Measurements from ENCODE around the gene TTBK1.

Gene TTBK1

DNA sequence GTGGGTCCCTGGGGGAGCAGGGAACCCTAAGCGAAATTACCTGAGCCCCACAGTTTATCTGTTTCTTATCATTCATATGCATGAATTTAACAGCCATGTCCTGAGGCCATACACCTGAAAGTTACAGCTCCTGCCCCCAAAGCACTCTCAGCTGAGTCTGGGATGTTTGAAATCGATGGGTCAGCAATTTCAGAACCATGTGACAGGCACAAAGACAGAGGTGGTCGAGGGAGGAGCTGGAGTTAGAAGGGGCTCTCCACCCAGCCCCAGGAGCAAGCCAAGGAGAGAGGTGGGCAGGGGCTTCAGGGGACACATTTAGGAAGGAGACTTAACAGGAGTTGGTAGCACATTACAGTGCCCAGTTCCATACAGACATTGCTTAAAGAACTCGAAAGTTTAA lies 14.9 kb downstream of the TTBK1 start:
- TF ChIP-seq POLR2AphosphoS5 (IDR thresholded peaks at IDR 0.05; ENCODE audit: low read depth) (no peak), SPI1 (IDR thresholded peaks at IDR 0.05; ENCODE audit: borderline replicate concordance, low read depth) (no peak)
- TF ChIP-seq, protein P1, sequence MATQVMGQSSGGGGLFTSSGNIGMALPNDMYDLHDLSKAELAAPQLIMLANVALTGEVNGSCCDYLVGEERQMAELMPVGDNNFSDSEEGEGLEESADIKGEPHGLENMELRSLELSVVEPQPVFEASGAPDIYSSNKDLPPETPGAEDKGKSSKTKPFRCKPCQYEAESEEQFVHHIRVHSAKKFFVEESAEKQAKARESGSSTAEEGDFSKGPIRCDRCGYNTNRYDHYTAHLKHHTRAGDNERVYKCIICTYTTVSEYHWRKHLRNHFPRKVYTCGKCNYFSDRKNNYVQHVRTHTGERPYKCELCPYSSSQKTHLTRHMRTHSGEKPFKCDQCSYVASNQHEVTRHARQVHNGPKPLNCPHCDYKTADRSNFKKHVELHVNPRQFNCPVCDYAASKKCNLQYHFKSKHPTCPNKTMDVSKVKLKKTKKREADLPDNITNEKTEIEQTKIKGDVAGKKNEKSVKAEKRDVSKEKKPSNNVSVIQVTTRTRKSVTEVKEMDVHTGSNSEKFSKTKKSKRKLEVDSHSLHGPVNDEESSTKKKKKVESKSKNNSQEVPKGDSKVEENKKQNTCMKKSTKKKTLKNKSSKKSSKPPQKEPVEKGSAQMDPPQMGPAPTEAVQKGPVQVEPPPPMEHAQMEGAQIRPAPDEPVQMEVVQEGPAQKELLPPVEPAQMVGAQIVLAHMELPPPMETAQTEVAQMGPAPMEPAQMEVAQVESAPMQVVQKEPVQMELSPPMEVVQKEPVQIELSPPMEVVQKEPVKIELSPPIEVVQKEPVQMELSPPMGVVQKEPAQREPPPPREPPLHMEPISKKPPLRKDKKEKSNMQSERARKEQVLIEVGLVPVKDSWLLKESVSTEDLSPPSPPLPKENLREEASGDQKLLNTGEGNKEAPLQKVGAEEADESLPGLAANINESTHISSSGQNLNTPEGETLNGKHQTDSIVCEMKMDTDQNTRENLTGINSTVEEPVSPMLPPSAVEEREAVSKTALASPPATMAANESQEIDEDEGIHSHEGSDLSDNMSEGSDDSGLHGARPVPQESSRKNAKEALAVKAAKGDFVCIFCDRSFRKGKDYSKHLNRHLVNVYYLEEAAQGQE (IDR thresholded peaks at IDR 0.05; ENCODE audit: insufficient replicate concordance, low read depth), result no peak
- peaks cover 9% of the 10 kb centered on the region for H3K27me3 ChIP-seq (ENCODE audit: insufficient read depth, poor library complexity, severe bottlenecking)
- H3K4me3 ChIP-seq (replicated peaks; ENCODE audit: insufficient read depth, low read length), result no peak overlapping the region
- no peak for DNase-seq (ENCODE audit: low read depth in 1 of 2, low spot score in 1 of 2)
- no peak overlapping the region for H3K27ac ChIP-seq (replicated peaks)

DNA sequence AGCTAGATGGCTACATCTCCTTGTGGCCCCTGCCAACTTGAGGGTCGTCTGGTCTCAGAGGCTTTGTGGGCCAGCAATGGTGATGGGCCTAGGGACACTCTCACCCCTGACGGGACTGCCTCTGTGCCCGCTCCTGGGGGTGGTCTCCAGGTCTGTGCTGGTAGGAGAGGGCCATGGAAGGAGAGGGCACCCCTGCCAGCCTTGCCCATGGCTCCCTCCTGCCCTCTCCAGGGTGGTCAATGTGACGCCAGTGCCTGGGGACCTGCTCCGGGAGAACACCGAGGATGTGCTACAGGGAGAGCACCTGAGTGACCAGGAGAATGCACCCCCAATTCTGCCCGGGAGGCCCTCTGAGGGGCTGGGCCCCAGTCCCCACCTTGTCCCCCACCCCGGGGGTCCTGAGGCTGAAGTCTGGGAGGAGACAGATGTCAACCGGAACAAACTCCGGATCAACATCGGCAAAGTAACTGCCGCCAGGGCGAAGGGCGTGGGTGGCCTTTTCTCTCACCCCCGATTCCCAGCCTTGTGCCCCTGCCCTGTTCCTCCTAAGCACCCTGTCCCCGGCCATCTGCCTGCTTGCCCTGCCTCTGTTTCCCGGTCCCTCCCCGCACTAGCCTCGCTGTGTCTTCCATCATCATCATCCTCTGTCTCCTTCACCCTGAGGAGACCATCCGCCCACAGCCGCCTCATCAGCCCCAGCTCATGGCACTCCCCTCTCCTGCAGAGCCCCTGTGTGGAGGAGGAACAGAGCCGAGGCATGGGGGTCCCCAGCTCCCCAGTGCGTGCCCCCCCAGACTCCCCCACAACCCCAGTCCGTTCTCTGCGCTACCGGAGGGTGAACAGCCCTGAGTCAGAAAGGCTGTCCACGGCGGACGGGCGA lies 15.8 kb downstream of the TTBK1 start:
- Histone ChIP-seq H3K4me3 (replicated peaks; ENCODE audit: insufficient read depth, low read length) (no peak overlapping the region), H3K27ac (replicated peaks) (no peak overlapping the region), H3K27me3 (ENCODE audit: insufficient read depth, poor library complexity, severe bottlenecking) (peaks cover 7% of the 10 kb centered on the region)
- no peak for DNase-seq (ENCODE audit: low read depth in 1 of 2, low spot score in 1 of 2)
- TF ChIP-seq GABPA (IDR thresholded peaks at IDR 0.05; ENCODE audit: low read depth) (no peak), SPI1 (IDR thresholded peaks at IDR 0.05; ENCODE audit: borderline replicate concordance, low read depth) (no peak), POLR2AphosphoS5 (IDR thresholded peaks at IDR 0.05; ENCODE audit: low read depth) (no peak)
- TF ChIP-seq, protein P2, sequence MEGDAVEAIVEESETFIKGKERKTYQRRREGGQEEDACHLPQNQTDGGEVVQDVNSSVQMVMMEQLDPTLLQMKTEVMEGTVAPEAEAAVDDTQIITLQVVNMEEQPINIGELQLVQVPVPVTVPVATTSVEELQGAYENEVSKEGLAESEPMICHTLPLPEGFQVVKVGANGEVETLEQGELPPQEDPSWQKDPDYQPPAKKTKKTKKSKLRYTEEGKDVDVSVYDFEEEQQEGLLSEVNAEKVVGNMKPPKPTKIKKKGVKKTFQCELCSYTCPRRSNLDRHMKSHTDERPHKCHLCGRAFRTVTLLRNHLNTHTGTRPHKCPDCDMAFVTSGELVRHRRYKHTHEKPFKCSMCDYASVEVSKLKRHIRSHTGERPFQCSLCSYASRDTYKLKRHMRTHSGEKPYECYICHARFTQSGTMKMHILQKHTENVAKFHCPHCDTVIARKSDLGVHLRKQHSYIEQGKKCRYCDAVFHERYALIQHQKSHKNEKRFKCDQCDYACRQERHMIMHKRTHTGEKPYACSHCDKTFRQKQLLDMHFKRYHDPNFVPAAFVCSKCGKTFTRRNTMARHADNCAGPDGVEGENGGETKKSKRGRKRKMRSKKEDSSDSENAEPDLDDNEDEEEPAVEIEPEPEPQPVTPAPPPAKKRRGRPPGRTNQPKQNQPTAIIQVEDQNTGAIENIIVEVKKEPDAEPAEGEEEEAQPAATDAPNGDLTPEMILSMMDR (IDR thresholded peaks at IDR 0.05; ENCODE audit: insufficient read depth, low read length), result no peak
- TF ChIP-seq, protein P1 (IDR thresholded peaks at IDR 0.05; ENCODE audit: insufficient replicate concordance, low read depth), result no peak

DNA sequence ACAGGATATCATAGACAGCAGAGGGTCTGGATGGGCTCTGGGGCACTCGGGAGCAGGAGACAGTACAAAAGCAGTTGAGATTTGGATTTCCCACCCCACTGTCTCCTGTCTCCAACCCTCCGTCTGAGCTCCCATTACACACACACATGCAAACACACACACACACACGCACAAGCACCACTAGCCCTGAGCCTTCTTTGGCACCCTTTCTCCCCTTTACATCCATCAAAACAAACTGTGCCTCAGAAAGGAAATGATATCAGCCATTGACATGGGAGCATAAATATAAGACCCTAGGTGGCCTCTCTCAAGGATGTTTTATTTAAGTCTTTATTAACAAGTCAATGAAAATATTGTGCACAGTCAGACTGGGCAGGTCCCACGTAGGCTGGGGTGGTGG lies 17.5 kb downstream of the TTBK1 start:
- Histone ChIP-seq H3K27me3 (ENCODE audit: insufficient read depth, poor library complexity, severe bottlenecking) (peaks cover 7% of the 10 kb centered on the region), H3K4me3 (replicated peaks; ENCODE audit: insufficient read depth, low read length) (no peak overlapping the region), H3K27ac (replicated peaks) (no peak overlapping the region)
- no peak for DNase-seq (ENCODE audit: low read depth in 1 of 2, low spot score in 1 of 2)
- TF ChIP-seq POLR2AphosphoS5 (IDR thresholded peaks at IDR 0.05; ENCODE audit: low read depth) (no peak), GABPA (IDR thresholded peaks at IDR 0.05; ENCODE audit: low read depth) (no peak), SPI1 (IDR thresholded peaks at IDR 0.05; ENCODE audit: borderline replicate concordance, low read depth) (no peak)
- TF ChIP-seq, protein P2 (IDR thresholded peaks at IDR 0.05; ENCODE audit: insufficient read depth, low read length), result no peak
- TF ChIP-seq, protein P1 (IDR thresholded peaks at IDR 0.05; ENCODE audit: insufficient replicate concordance, low read depth), result no peak
